CD4-positive, alpha-beta T cell (primary cell): ENCODE measurements around the gene KRT79. TPM values are rescaled to one million over a fixed set of nuclear protein-coding genes. Genes with fewer than 3 reads are reported as not detected.

Experiments
- ATAC-seq: fragments of 200-7000 bp; cut with Tn5 transposase; one replicate; pipeline ENCODE4 v1.10.0; 2022; ENCODE audit warnings: mild to moderate bottlenecking; ENCODE audit not compliant: poor library complexity
- CTCF ChIA-PET: fragments of 350-600 bp; sonication (Branson Sonifier 250); formaldehyde crosslinking; loops from one replicate; lab custom pipeline; 2021; ENCODE audit warnings: antibody characterized with exemption, inconsistent platforms; lab: Charles Lee
- POLR2A ChIA-PET: fragments of 350-600 bp; sonication (Branson Sonifier 250); formaldehyde crosslinking; loops from one replicate; lab custom pipeline; 2021; ENCODE audit warnings: antibody characterized with exemption, inconsistent platforms; lab: Charles Lee
- DNase-seq, 14 experiments: peaks; one replicate each; pipeline ENCODE4 v3.0.0-alpha.2; 2013 to 2020; ENCODE audit warnings: mixed read lengths in 2 of 14
- H3K27ac ChIP-seq, 2 donors: one replicate each; pipeline versions ENCODE4 v1.5.1 to v1.7.0; 2013; ENCODE audit warnings: low read length in 2 of 2, low read depth in 1 of 2, mild to moderate bottlenecking in 1 of 2
- H3K27me3 ChIP-seq, 2 experiments: 1 replicate in 1 of 2; 2 replicates in 1 of 2; pipeline versions ENCODE4 v1.6.1 to v1.7.0; 2013; ENCODE audit warnings: low read length in 2 of 2, control low read depth in 1 of 2, mild to moderate bottlenecking in 1 of 2, moderate library complexity in 1 of 2; ENCODE audit not compliant: insufficient read depth in 2 of 2, control insufficient read depth in 1 of 2
- H3K36me3 ChIP-seq: one replicate; pipeline ENCODE4 v1.6.1; 2013; ENCODE audit warnings: low read length, control low read depth; ENCODE audit not compliant: insufficient read depth
- H3K4me1 ChIP-seq: one replicate; pipeline ENCODE4 v1.6.1; 2013; ENCODE audit warnings: low read length, control low read depth; ENCODE audit not compliant: insufficient read depth
- H3K4me3 ChIP-seq: one replicate; pipeline ENCODE4 v1.5.1; 2013; ENCODE audit warnings: mild to moderate bottlenecking, low read length, moderate library complexity
- H3K9me3 ChIP-seq, 2 experiments: 1 replicate in 1 of 2; 2 replicates in 1 of 2; pipeline versions ENCODE4 v1.6.1 to v1.7.0; 2013; ENCODE audit warnings: low read length in 2 of 2, mild to moderate bottlenecking in 2 of 2, control low read depth in 1 of 2, moderate library complexity in 1 of 2; ENCODE audit not compliant: control insufficient read depth in 1 of 2, insufficient read depth in 1 of 2
- H3K27ac Mint-ChIP-seq: one replicate; pipeline ENCODE4 v1.8.0; 2020; ENCODE audit warnings: mixed read lengths
- H3K27me3 Mint-ChIP-seq: one replicate; pipeline ENCODE4 v1.8.0; 2021; ENCODE audit warnings: mixed read lengths
- H3K36me3 Mint-ChIP-seq: one replicate; pipeline ENCODE4 v1.8.0; 2021; ENCODE audit warnings: low read depth, mixed read lengths
- H3K4me1 Mint-ChIP-seq: one replicate; pipeline ENCODE4 v1.8.0; 2021; ENCODE audit warnings: low read depth, mixed read lengths
- H3K4me3 Mint-ChIP-seq: one replicate; pipeline ENCODE4 v1.8.0; 2020; ENCODE audit warnings: mild to moderate bottlenecking, mixed read lengths
- H3K9me3 Mint-ChIP-seq: one replicate; pipeline ENCODE4 v1.8.0; 2020; ENCODE audit warnings: mixed read lengths
- CTCF ChIP-seq: fragments of 200-600 bp; IDR thresholded peaks from one replicate; pipeline ENCODE4 v1.8.0; 2022; ENCODE audit warnings: antibody characterized with exemption, mild to moderate bottlenecking
- intact Hi-C, 2 experiments: fragments of 100-400 bp; cut with DNase I in 1 of 2; cut with micrococcal nuclease in 1 of 2; formaldehyde crosslinking; loops; one replicate each; pipeline versions ENCODE4 v1.15.1 to v1.9.0; 2023 to 2025; cut with DNase I, micrococcal nuclease
- total RNA-seq, 174 experiments: library from RNA in 2 of 174; stranded (reverse) in 2 of 174; gene quantifications; one replicate each; pipeline ENCODE4 v1.2.3 and lab custom pipeline; 2021 to 2026

KRT79 gene
- total RNA-seq, 2 experiments from 2014 or later: not detected

GRCh38 chr12:52865090-52865944, 31.2 kb upstream of the KRT79 start:
- Histone ChIP-seq H3K27ac (no peak overlapping the region), H3K4me3 (no peak overlapping the region), H3K9me3 (no peaks in the 10 kb centered on the region), H3K36me3 (no peaks in the 10 kb centered on the region), H3K27me3 (no peaks in the 10 kb centered on the region), H3K4me1 (peaks cover 19% of the 10 kb centered on the region)
- H3K4me1 Mint-ChIP-seq: peaks cover 28% of the 10 kb centered on the region
- ATAC-seq (no peak), DNase-seq (peak in 4 of 14 experiments; percentile 14 to 44 (median 36))
- no peak overlapping the region for H3K27ac Mint-ChIP-seq
- POLR2A ChIA-PET: no interaction called here
- CTCF ChIA-PET: interaction anchor here (0.8 to 1.9 kb wide), 2 partner anchors 8 to 14 kb away, joined by 3 to 7 read pairs; no protein-coding TSS in a partner anchor
- no peaks in the 10 kb centered on the region for H3K27me3 Mint-ChIP-seq
- intact Hi-C loops: no loop called here
- no peaks in the 10 kb centered on the region for H3K36me3 Mint-ChIP-seq
- H3K9me3 Mint-ChIP-seq: no peaks in the 10 kb centered on the region
- no peak overlapping the region for H3K4me3 Mint-ChIP-seq
- TF ChIP-seq CTCF: peak; percentile 39

- Histone ChIP-seq H3K4me1 (peaks cover 2% of the 10 kb centered on the region), H3K27me3 (no peaks in the 10 kb centered on the region), H3K4me3 (no peak overlapping the region), H3K36me3 (no peaks in the 10 kb centered on the region), H3K9me3 (no peaks in the 10 kb centered on the region), H3K27ac (no peak overlapping the region)
- no peak overlapping the region for H3K4me3 Mint-ChIP-seq
- peaks cover under 1% of the 10 kb centered on the region for H3K27me3 Mint-ChIP-seq
- intact Hi-C loops: no loop called here
- H3K36me3 Mint-ChIP-seq: no peaks in the 10 kb centered on the region
- ChIA-PET CTCF (no interaction called here), POLR2A (no interaction called here)
- H3K4me1 Mint-ChIP-seq: peaks cover 3% of the 10 kb centered on the region
- H3K9me3 Mint-ChIP-seq: no peaks in the 10 kb centered on the region
- no peak for ATAC-seq
- no peak for TF ChIP-seq CTCF
- no peak overlapping the region for H3K27ac Mint-ChIP-seq
- DNase-seq: no peak
Measured at GRCh38 chr12:52862023-52862422, 27.9 kb upstream of the KRT79 start.

- Histone ChIP-seq H3K27me3 (no peaks in the 10 kb centered on the region), H3K4me1 (no peaks in the 10 kb centered on the region), H3K36me3 (no peaks in the 10 kb centered on the region), H3K4me3 (no peak overlapping the region), H3K9me3 (no peaks in the 10 kb centered on the region), H3K27ac (no peak overlapping the region)
- H3K27me3 Mint-ChIP-seq: peaks cover 6% of the 10 kb centered on the region
- ATAC-seq: no peak
- intact Hi-C loops: no loop called here
- TF ChIP-seq CTCF: no peak
- POLR2A ChIA-PET: no interaction called here
- H3K9me3 Mint-ChIP-seq: no peaks in the 10 kb centered on the region
- CTCF ChIA-PET: no interaction called here
- no peak overlapping the region for H3K4me3 Mint-ChIP-seq
- H3K36me3 Mint-ChIP-seq: no peaks in the 10 kb centered on the region
- H3K27ac Mint-ChIP-seq: no peak overlapping the region
- no peaks in the 10 kb centered on the region for H3K4me1 Mint-ChIP-seq
- DNase-seq: no peak
Measured at GRCh38 chr12:52861511-52861910, 27.4 kb upstream of the KRT79 start.
